ENCODE data around the gene EI24. TPM values are rescaled to one million over a fixed set of nuclear protein-coding genes. Genes with fewer than 3 reads are reported as not detected.

EI24 gene
- total and polyA plus RNA-seq, 2 donors (not counting 1 experiment from before 2014, with no cell fraction given), result 94.6 to 180 TPM

DNA sequence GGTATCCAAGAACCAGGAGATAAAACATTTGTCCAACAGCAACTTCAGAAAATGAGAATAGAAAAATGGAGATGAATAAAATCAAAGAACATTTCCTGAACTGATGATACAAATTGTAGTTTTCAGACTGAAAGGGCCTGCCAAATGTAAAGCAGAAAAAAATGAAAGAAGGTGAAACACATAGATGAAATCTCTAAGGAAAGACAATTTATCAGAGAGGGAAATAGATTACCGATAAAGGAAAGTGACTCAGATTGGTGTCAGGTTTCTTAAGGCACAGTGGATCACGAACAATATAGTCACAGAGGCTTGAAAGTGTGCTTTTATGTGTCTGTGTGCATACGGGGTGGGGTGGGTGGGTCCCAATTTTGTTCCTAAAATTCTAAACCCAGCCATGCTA is 19.2 kb downstream of the EI24 start:
- no peak overlapping the region for H3K9ac ChIP-seq (ENCODE audit: insufficient read depth, low read length)
- no peaks in the 10 kb centered on the region for H3K36me3 ChIP-seq (ENCODE audit: control insufficient read depth, insufficient read depth, low read length)
- H2AFZ ChIP-seq (ENCODE audit: low read length), result no peak overlapping the region
- H3K9me3 ChIP-seq (ENCODE audit: control insufficient read depth, insufficient read depth, low read depth, low read length), result no peaks in the 10 kb centered on the region
- peaks cover 8% of the 10 kb centered on the region for H3K79me2 ChIP-seq (ENCODE audit: control insufficient read depth, insufficient read depth, low read length)
- no peak overlapping the region for H3K4me3 ChIP-seq (replicated peaks in 1 of 4; ENCODE audit: control extremely low read depth in 1 of 4, insufficient read depth in 1 of 4, low read depth in 3 of 4, low read length in 4 of 4)
- H3K4me2 ChIP-seq (ENCODE audit: extremely low read depth, insufficient read depth, low read length), result no peak overlapping the region
- TF ChIP-seq, protein P1, sequence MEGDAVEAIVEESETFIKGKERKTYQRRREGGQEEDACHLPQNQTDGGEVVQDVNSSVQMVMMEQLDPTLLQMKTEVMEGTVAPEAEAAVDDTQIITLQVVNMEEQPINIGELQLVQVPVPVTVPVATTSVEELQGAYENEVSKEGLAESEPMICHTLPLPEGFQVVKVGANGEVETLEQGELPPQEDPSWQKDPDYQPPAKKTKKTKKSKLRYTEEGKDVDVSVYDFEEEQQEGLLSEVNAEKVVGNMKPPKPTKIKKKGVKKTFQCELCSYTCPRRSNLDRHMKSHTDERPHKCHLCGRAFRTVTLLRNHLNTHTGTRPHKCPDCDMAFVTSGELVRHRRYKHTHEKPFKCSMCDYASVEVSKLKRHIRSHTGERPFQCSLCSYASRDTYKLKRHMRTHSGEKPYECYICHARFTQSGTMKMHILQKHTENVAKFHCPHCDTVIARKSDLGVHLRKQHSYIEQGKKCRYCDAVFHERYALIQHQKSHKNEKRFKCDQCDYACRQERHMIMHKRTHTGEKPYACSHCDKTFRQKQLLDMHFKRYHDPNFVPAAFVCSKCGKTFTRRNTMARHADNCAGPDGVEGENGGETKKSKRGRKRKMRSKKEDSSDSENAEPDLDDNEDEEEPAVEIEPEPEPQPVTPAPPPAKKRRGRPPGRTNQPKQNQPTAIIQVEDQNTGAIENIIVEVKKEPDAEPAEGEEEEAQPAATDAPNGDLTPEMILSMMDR (conservative IDR thresholded peaks at IDR 0.05 in 1 of 2, IDR thresholded peaks at IDR 0.05 in 1 of 2; ENCODE audit: low read depth in 1 of 2, low read length in 2 of 2), result no peak
- TF ChIP-seq EZH2 (IDR thresholded peaks at IDR 0.05; ENCODE audit: low read length, missing control alignments), result no peak
- peak in 1 of 2 donors; percentile 40 for DNase-seq (ENCODE audit: low read depth in 2 of 2)
- H4K20me1 ChIP-seq (ENCODE audit: control insufficient read depth, extremely low read depth, insufficient read depth, low read length), result no peaks in the 10 kb centered on the region
- no peaks in the 10 kb centered on the region for H3K27me3 ChIP-seq (ENCODE audit: control insufficient read depth, insufficient read depth, low read length)
- H3K27ac ChIP-seq (ENCODE audit: insufficient read depth, low read length), result no peak overlapping the region
- no peaks in the 10 kb centered on the region for H3K4me1 ChIP-seq (ENCODE audit: control insufficient read depth, extremely low read depth, insufficient read depth, low read length)

DNA sequence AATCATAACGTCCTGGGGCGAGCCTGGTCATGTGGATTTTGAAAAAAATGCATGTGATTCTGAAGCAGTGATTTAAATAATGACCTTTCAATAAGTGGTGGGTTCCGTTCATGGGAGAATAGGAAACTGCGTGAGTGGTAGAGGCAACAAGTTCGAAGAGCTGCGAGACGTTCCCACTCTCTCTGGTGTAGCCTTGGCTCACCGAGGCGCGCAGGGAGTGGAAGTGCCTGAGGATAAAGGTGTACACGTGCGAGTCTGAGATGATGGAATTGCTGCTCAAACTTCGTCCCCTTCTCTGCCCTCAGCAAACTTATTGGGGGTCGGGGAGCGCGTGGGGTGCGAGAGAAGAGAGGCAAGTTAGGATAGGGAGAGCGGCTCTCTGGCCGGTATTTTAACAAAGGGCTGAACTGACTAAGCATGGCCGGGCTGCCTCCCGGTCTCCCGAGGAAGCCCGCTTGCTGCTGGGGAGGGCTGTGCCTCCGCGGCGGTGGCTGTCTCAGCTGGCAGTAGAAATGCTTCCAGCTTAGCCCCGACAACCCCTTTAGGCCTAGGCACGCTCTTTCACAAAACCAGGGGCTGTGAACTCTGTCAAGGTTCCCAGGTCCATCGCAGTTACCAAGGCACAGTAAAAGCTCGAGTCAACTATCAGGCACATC is 22.5 kb downstream of the EI24 start:
- Histone ChIP-seq H3K79me2 (ENCODE audit: control insufficient read depth, insufficient read depth, low read length) (peaks cover 41% of the 10 kb centered on the region), H3K4me3 (replicated peaks in 1 of 4; ENCODE audit: control extremely low read depth in 1 of 4, insufficient read depth in 1 of 4, low read depth in 3 of 4, low read length in 4 of 4) (peak overlapping the region; percentile 79 to 96 (median 90)), H3K27ac (ENCODE audit: insufficient read depth, low read length) (peak overlapping the region; percentile 100), H3K9me3 (ENCODE audit: control insufficient read depth, insufficient read depth, low read depth, low read length) (no peaks in the 10 kb centered on the region), H3K4me1 (ENCODE audit: control insufficient read depth, extremely low read depth, insufficient read depth, low read length) (peaks cover 7% of the 10 kb centered on the region), H4K20me1 (ENCODE audit: control insufficient read depth, extremely low read depth, insufficient read depth, low read length) (no peaks in the 10 kb centered on the region), H3K27me3 (ENCODE audit: control insufficient read depth, insufficient read depth, low read length) (no peaks in the 10 kb centered on the region), H3K36me3 (ENCODE audit: control insufficient read depth, insufficient read depth, low read length) (no peaks in the 10 kb centered on the region), H3K9ac (ENCODE audit: insufficient read depth, low read length) (peak overlapping the region; percentile 99), H2AFZ (ENCODE audit: low read length) (peak overlapping the region; percentile 56), H3K4me2 (ENCODE audit: extremely low read depth, insufficient read depth, low read length) (peak overlapping the region; percentile 100)
- DNase-seq (ENCODE audit: low read depth in 2 of 2), result peak; percentile 25 to 39
- TF ChIP-seq EZH2 (IDR thresholded peaks at IDR 0.05; ENCODE audit: low read length, missing control alignments), result no peak
- TF ChIP-seq, protein P1 (conservative IDR thresholded peaks at IDR 0.05 in 1 of 2, IDR thresholded peaks at IDR 0.05 in 1 of 2; ENCODE audit: low read depth in 1 of 2, low read length in 2 of 2), result no peak

DNA sequence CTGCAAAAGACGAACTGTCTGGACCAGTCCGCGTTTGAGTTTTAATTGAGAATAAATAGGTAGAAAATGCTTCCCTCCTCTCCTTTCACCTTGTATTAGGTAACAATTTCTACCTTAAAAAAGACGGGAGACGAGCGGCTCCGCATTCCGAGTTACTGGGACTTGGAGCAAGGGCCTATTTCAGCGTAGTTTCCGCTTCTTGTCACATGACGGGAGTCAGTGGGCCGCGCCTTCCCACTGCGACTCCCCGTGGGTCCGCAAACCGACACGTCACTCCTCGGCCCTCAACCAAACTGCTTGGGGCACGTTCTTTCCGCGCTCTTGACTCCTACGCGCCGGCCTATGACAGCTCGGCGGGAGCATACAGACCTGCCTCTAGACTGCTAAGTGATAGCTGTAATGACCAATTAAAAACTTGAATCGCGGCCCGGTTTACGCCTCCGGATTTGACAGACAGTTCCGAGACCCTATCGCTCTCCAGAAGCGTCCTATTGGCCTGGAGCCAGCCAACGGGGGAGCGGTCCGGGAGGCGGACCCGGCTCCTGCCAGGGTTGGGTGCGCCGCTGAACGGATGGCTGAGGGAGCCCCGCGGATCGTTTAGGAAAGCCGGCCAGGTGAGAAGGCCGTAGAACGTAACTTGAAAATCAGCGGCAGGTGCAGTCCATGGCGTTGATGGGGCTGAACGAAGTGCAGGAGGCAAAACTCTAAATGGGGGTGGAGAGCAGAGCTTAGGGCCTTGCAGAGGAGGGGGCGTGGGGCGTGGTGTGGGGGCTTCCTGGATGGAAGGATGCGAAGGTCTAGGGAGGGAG is 23.2 kb downstream of the EI24 start, which contains the start of gene STT3A:
STT3A (plus strand) TSS at position 548 of the 809 bp plus-strand sequence. CDS start 3,064 bp downstream, outside the sequence.
- Histone ChIP-seq H4K20me1 (ENCODE audit: control insufficient read depth, extremely low read depth, insufficient read depth, low read length) (no peaks in the 10 kb centered on the region), H3K9ac (ENCODE audit: insufficient read depth, low read length) (peak within 1 kb of the TSS; percentile 99)

More for the DNA sequence above, 23.2 kb downstream of the EI24 start, which contains the start of gene STT3A:
- H3K4me1 ChIP-seq (ENCODE audit: control insufficient read depth, extremely low read depth, insufficient read depth, low read length), result peaks cover 7% of the 10 kb centered on the region
- H2AFZ ChIP-seq (ENCODE audit: low read length), result peak within 1 kb of the TSS; percentile 69
- no peaks in the 10 kb centered on the region for H3K9me3 ChIP-seq (ENCODE audit: control insufficient read depth, insufficient read depth, low read depth, low read length)
- no peaks in the 10 kb centered on the region for H3K27me3 ChIP-seq (ENCODE audit: control insufficient read depth, insufficient read depth, low read length)
- DNase-seq (ENCODE audit: low read depth in 2 of 2), result peak; percentile 100
- TF ChIP-seq EZH2 (IDR thresholded peaks at IDR 0.05; ENCODE audit: low read length, missing control alignments), result no peak
- TF ChIP-seq, protein P1 (conservative IDR thresholded peaks at IDR 0.05 in 1 of 2, IDR thresholded peaks at IDR 0.05 in 1 of 2; ENCODE audit: low read depth in 1 of 2, low read length in 2 of 2), result no peak
- peak within 1 kb of the TSS; percentile 100 for H3K27ac ChIP-seq (ENCODE audit: insufficient read depth, low read length)
- H3K4me3 ChIP-seq (replicated peaks in 1 of 4; ENCODE audit: control extremely low read depth in 1 of 4, insufficient read depth in 1 of 4, low read depth in 3 of 4, low read length in 4 of 4), result peak within 1 kb of the TSS; percentile 86 to 99 (median 94)
- H3K36me3 ChIP-seq (ENCODE audit: control insufficient read depth, insufficient read depth, low read length), result peaks cover 2% of the 10 kb centered on the region
- peaks cover 43% of the 10 kb centered on the region for H3K79me2 ChIP-seq (ENCODE audit: control insufficient read depth, insufficient read depth, low read length)
- H3K4me2 ChIP-seq (ENCODE audit: extremely low read depth, insufficient read depth, low read length), result peak within 1 kb of the TSS; percentile 100
